ENCODE measurements around the gene ANKRD11.

Gene ANKRD11

GRCh38 chr16:89506113-89506504 lies 15.7 kb upstream of the ANKRD11 start:
- DNase-seq: no peak

GRCh38 chr16:89505204-89506112 lies 15.1 kb upstream of the ANKRD11 start:
- DNase-seq: peak; percentile 92

DNA sequence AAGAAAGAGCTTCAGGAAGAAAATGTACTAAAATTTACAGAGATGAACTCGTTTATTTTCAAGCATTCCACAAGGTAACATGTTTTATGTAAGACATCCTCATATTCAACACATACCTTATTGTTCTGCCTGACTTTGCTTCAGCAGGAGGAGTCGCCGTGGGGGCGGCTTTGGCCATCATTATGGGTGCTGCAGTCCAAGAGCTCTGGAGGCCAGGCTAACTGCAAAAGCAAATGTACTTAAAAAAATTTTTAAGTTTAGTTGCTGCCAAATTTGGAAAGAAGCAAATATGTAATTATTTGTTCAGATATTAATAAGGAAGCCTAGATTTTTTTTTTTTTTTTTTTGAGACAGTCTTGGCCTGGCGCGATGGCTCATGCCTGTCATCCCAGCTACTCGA lies 13.7 kb upstream of the ANKRD11 start:
- DNase-seq: no peak

- peak; percentile 81 for DNase-seq
These were observed 11.9 kb upstream of the ANKRD11 start for GRCh38 chr16:89502081-89502843.

DNA sequence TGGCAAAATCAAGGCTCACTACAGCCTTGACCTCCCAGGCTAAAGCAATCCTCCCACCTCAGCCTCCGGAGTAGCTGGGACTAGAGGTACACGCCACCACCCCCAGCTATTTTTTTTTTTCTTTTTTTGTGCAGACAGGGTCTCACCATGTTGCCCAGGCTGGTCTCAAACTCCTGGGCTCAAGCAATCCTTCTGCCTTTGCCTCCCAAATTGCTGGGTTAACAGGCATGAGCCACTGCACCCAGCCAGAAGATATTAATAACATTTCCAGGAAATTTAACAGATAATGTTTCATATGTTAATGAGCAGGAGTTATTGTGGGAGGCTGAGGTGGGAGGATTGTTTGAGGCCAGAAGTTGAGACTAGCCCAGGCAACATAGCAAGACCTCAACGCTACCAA lies 9.4 kb upstream of the ANKRD11 start:
- DNase-seq: no peak

DNA sequence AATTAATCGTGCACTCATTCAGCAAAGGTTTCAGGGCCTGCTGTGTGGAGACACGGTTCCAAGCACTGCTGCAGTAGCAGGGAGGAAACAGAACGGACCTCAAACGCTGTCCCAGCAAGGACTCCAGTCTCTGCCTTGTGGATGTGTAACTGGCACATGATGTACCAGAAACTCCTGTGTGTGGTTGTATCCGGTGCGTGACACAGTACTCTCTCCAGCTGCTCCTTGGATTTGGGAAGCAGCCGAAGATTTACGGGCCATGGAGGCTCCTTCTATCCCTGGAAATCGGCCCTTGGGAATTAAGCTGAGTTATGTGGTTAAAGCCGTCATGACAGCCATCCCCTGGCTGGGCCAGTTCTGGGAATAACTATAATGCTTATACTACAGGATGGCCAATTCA lies 8.5 kb upstream of the ANKRD11 start:
- no peak for DNase-seq

DNA sequence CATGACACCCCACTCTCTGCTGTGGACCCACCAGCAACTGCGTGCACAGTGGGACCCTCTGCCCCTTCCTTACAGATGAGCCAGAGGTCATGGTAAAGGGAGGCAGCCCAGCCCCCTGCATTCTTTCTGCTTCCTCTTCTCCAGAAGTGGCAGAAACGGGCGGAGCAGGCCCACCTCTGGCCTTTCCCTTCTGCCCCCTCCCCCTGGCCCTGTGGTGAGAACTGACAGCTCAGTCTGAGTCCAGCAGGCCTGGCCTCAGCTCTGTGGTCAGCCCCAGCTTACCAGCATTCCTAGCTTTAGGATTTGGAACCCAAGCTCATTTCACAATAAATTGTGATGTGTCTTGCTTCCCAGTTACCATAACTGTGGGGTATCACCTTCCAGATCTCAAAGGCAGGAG lies 4.8 kb upstream of the ANKRD11 start:
- DNase-seq: no peak

GRCh38 chr16:89493776-89494175 lies 3.4 kb upstream of the ANKRD11 start:
- DNase-seq: no peak

- DNase-seq: no peak
These were observed 1.8 kb upstream of the ANKRD11 start for GRCh38 chr16:89491974-89492687.

DNA sequence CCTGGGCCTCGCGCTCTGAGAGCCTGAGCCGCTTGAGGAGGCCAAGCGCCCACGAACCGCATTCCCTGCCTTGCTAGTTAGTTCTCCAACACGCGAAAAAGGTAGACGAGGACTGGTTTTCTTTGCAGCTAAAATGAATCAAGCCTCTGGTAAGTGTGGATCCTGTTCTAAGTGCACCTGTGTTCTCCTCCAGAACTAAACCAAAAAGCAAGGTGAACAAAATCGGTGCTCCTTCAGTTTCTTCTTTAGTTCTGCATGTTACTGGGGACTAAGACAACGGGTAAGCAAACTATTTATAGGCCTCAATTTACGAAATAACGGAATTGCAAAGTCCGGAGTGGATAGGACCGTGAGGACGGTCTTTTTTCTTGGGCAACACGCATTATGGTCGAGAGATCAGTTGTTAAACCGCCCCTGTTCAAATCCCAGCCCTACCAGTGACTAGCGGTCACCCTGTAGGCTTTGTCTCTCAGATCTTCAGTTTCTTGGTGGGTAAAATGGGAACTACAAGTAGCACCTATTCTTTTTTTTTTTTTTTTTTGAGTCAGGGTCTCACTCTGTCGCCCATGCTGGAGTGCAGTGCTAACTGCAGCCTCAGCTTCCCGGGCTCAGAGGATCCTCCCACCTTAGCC lies 993 bp upstream of the ANKRD11 start:
- peak; percentile 35 for DNase-seq

DNA sequence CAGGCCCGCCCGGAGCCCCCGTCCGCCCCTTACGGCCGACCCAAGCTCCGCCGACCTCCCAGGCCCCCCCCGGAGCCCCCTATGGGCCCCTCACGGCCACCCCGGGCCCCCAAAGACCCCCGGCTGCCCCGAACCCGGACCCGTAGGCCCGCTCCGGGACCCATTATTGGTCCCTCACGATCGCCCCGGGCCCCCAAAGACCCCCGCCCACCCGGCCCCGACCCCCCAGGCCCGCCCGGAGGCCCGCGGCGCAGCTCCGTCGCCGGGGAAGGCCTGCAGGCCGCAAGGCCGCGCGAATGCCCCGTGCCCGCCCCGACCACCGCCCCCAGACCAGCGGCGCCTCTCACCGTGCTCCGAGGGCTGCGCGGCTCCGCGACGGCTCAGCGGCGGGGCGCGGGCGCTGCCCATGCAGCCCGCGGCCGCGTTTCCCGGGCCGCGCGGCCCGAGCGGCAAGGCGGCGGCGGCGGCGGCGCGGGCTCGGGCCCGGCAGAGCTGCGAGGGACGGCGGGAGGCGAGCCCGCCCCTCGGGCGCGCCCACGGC lies 393 bp downstream of the ANKRD11 start:
- no peak for DNase-seq

- DNase-seq: peak; percentile 71
These were observed 1.1 kb downstream of the ANKRD11 start for GRCh38 chr16:89489040-89489897.

- DNase-seq: no peak
These were observed 4.6 kb downstream of the ANKRD11 start for GRCh38 chr16:89485701-89486246.

GRCh38 chr16:89484923-89485679 lies 5.3 kb downstream of the ANKRD11 start:
- DNase-seq: no peak

GRCh38 chr16:89484041-89484501 lies 6.3 kb downstream of the ANKRD11 start:
- no peak for DNase-seq

- no peak for DNase-seq
These were observed 7.5 kb downstream of the ANKRD11 start for GRCh38 chr16:89482817-89483205.

DNA sequence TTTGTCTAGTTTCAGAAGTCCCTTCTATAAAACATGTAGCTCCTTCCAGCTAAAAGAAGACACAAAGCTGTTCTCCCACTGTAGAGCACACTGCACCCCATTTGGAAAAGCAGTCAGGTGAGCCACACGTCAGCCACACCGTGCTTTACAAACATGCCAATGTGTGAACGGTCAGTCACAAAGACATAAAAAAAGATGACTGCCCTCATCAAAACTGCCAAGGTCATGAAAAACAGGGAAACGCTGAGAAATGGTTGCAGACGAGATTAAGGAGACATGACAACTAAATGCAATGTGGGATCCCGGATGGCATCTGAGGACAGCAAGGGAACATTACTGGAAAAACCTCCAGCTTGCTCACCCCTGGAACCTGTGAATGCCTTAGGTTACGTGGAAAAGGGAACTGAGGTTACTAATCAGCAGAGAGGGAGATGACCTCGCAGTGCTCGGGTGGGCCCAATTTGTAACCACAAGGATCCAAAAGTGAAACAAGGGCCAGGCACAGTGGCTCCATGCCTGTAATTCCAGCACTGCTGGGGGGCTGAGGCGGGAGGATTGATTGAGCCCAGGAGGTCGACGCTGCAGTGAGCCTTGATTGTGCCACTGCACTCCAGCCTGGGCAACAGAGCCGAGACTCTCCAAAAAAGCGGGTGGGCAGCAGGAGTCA lies 8.1 kb downstream of the ANKRD11 start:
- no peak for DNase-seq

- DNase-seq: no peak
These were observed 8.9 kb downstream of the ANKRD11 start for GRCh38 chr16:89481356-89481955.

DNA sequence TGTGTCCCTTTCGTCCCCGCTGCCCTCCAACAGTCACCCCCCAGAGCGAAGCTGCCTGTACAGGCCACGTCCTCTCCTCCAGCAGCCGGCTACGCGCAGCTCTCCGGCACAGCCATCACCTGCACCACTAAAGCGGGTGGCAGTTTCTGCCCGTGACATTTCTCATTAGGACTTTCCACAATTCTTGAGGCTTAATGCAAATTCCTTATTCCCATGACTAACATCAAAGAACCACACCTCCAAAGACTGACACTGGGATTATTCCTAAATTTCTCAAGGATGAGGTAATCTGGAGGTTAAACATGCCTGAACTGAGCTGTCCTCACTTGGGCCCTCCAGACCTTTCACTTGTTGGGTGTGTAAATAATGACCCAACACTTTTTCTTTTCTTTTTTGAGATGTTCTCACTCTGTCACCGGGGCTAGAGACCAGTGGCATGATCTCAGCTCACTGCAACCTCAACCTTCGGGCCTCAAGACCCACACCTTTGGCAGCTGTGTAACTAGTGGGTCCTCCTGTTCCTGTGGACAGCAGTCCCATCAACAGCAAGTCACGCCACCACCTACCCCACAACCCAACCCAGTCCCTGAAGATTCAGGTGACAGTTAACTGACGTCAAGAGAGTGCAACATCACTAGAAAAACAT lies 11.7 kb downstream of the ANKRD11 start:
- DNase-seq: peak; percentile 49

Data from kidney glomerular epithelial cell (primary cell).